Activated CD8-positive, alpha-beta memory T cell treated with anti-CD3 and anti-CD28 coated beads, Interleukin-2, amount 50 U/mL, for 24 hours (primary cell): ENCODE measurements around the gene DENND4B.

ENCODE experiments used
- DNase-seq: peaks from one replicate; pipeline ENCODE4 v3.0.0-alpha.2; 2020; ENCODE audit errors: extremely low read depth

Gene DENND4B

GRCh38 chr1:153886127-153886526 lies 60.4 kb downstream of the DENND4B start:
- DNase-seq: no peak

- no peak for DNase-seq
These were observed 63.3 kb downstream of the DENND4B start for GRCh38 chr1:153883223-153883622.

- DNase-seq: no peak
These were observed 64.1 kb downstream of the DENND4B start for GRCh38 chr1:153882296-153882912.

- DNase-seq: no peak
These were observed 64.8 kb downstream of the DENND4B start for GRCh38 chr1:153881751-153882150.

- no peak for DNase-seq
These were observed 65.6 kb downstream of the DENND4B start for GRCh38 chr1:153880962-153881361.

- no peak for DNase-seq
These were observed 66.5 kb downstream of the DENND4B start for GRCh38 chr1:153880024-153880423.
